ENCODE results near the gene RACGAP1. TPM values are rescaled to one million over a fixed set of nuclear protein-coding genes. Genes with fewer than 3 reads are reported as not detected.

Gene RACGAP1
- total and polyA plus RNA-seq, 2 donors (not counting 1 experiment from before 2014, with no cell fraction given): 4.1 to 14.2 TPM

- DNase-seq: no peak
- CTCF ChIA-PET: interaction anchor here (6.5 kb wide), 1 partner anchor 84 kb away, joined by 90 read pairs; no protein-coding TSS in a partner anchor
- POLR2A ChIA-PET: no interaction called here
Observed at GRCh38 chr12:49970658-49971057, 54.6 kb downstream of the RACGAP1 start.

More at GRCh38 chr12:49970658-49971057, 54.6 kb downstream of the RACGAP1 start:
- intact Hi-C loops (cut with micrococcal nuclease): no loop called here
- Histone ChIP-seq H3K4me3 (ENCODE audit: control extremely low read depth in 1 of 5, extremely low read depth in 1 of 5, insufficient read depth in 1 of 5, low read depth in 2 of 5, low read length in 4 of 5) (no peak overlapping the region), H3K4me2 (replicated peaks; ENCODE audit: low read depth, low read length, poor library complexity, severe bottlenecking) (no peak overlapping the region), H2AFZ (ENCODE audit: insufficient read depth, low read depth, low read length, poor library complexity, severe bottlenecking) (no peak overlapping the region), H3K36me3 (replicated peaks in 1 of 2; ENCODE audit: control extremely low read depth in 1 of 2, control insufficient read depth in 1 of 2, extremely low read depth in 1 of 2, insufficient read depth in 2 of 2, low read length in 1 of 2) (no peaks in the 10 kb centered on the region), H3K27ac (ENCODE audit: low read length in 2 of 2) (no peak overlapping the region), H4K20me1 (ENCODE audit: control insufficient read depth, insufficient read depth, low read length, poor library complexity, severe bottlenecking) (no peaks in the 10 kb centered on the region), H3K4me1 (ENCODE audit: control insufficient read depth in 2 of 2, insufficient read depth in 2 of 2, low read length in 2 of 2) (peaks cover 11% of the 10 kb centered on the region in 2 donors), H3K9me3 (ENCODE audit: control extremely low read depth in 1 of 3, control insufficient read depth in 2 of 3, insufficient read depth in 1 of 3, low read length in 2 of 3) (no peaks in the 10 kb centered on the region), H3K9ac (ENCODE audit: low read length) (no peak overlapping the region), H3K79me2 (ENCODE audit: control insufficient read depth, insufficient read depth, low read length) (no peaks in the 10 kb centered on the region), H3K27me3 (replicated peaks in 1 of 4; ENCODE audit: control extremely low read depth in 1 of 4, control insufficient read depth in 3 of 4, insufficient read depth in 4 of 4, low read length in 3 of 4) (peaks cover 0 to 46% (median 13%) of the 10 kb centered on the region in 4 experiments)
- peaks cover 17% of the 10 kb centered on the region for H3K27me3 Mint-ChIP-seq
- no peaks in the 10 kb centered on the region for H3K9me3 Mint-ChIP-seq (ENCODE audit: insufficient read depth)
- peaks cover 7% of the 10 kb centered on the region for H3K4me1 Mint-ChIP-seq
- no peak overlapping the region for H3K27ac Mint-ChIP-seq
- ATAC-seq (ENCODE audit: low read depth): no peak
- H3K4me3 Mint-ChIP-seq: no peak overlapping the region
- WGBS (ENCODE audit: insufficient coverage): 83% methylated on average over 10 of the region's 10 CpGs
- no peak for TF ChIP-seq EZH2 (IDR thresholded peaks at IDR 0.05; ENCODE audit: borderline replicate concordance, insufficient read depth, low read depth, low read length, poor library complexity, severe bottlenecking)
- TF ChIP-seq CTCF (IDR thresholded peaks at IDR 0.05): no peak

All from B cell (primary cell).